Neutrophil (primary cell): ENCODE results near the gene PLXNA4.

ENCODE experiments used
- H3K27ac ChIP-seq: fragments of 200-600 bp; sonication (generic); 2 replicates; pipeline ENCODE4 v1.5.1; 2016; ENCODE audit warnings: mild to moderate bottlenecking, moderate library complexity
- H3K27me3 ChIP-seq: fragments of 200-600 bp; sonication (generic); 2 replicates; pipeline ENCODE4 v1.6.0; 2016; ENCODE audit warnings: mild to moderate bottlenecking
- H3K36me3 ChIP-seq: fragments of 200-600 bp; sonication (generic); 2 replicates; pipeline ENCODE4 v1.5.1; 2017
- H3K4me1 ChIP-seq, 2 experiments: fragments of 200-600 bp in 1 of 2; sonication (generic) in 1 of 2; 1 replicate in 1 of 2; 2 replicates in 1 of 2; pipeline versions ENCODE4 v1.5.1 to v1.6.1; 2013 to 2016; ENCODE audit warnings: low read depth in 1 of 2, low read length in 1 of 2, mild to moderate bottlenecking in 1 of 2, moderate library complexity in 1 of 2; ENCODE audit not compliant: control insufficient read depth in 1 of 2, insufficient read depth in 1 of 2
- H3K4me3 ChIP-seq, 2 experiments: fragments of 200-600 bp in 1 of 2; sonication (generic) in 1 of 2; 1 replicate in 1 of 2; 2 replicates in 1 of 2; pipeline ENCODE4 v1.5.1; 2013 to 2016; ENCODE audit warnings: low read depth in 1 of 2, low read length in 1 of 2, mild to moderate bottlenecking in 1 of 2, moderate library complexity in 1 of 2
- H3K9me3 ChIP-seq: fragments of 200-600 bp; sonication (generic); 2 replicates; pipeline ENCODE4 v1.5.1; 2016
- TF ChIP-seq, protein P1 (sequence below): fragments of 200-600 bp; sonication (generic); IDR thresholded peaks from 2 replicates; pipeline ENCODE4 v1.5.1; 2016; ENCODE audit warnings: antibody characterized with exemption

Gene PLXNA4

DNA sequence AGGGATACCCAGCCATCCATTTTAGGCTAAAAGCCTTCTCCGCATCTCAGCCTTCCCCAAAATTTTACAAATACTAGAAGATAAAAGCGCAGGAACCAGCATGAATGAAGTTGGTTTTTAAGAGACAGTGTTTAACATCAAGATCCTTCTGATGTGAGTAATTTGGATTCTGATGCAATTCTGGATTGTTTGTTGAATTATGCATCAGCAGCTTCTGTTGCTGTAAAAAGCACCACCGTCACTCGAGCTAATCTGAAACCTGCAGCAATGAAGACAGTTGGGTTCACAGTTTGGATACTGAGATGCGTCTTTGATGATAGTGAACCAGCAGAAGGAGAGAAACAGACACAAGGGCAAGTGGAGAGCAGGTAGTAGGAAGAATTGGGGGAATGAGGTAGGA is 179.2 kb downstream of the PLXNA4 start:
- Histone ChIP-seq H3K27me3 (no peaks in the 10 kb centered on the region), H3K4me3 (no peak overlapping the region)

DNA sequence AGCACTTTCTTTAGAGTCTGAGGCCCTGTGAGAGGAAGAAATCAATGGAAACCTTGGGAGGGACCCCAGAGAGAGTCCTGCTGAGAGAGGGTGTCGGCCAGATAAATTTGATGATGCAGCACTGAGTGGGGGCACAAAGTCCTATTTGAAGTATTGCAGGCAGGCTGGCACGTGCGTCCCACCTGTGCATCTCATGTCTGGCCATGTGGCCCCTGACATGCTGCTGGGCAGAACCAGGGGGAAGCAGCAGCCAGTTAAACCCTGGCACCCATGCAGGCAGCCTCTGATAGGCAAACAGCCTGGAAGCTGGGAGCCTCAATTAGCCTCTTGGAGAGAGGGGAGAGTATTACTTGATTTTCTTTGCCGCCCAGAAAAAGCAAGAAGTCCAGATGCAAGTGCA is 180.9 kb downstream of the PLXNA4 start:
- Histone ChIP-seq H3K27me3 (no peaks in the 10 kb centered on the region), H3K4me1 (no peaks in the 10 kb centered on the region), H3K36me3 (no peaks in the 10 kb centered on the region), H3K9me3 (no peaks in the 10 kb centered on the region), H3K27ac (no peak overlapping the region), H3K4me3 (no peak overlapping the region)
- TF ChIP-seq, protein P1, sequence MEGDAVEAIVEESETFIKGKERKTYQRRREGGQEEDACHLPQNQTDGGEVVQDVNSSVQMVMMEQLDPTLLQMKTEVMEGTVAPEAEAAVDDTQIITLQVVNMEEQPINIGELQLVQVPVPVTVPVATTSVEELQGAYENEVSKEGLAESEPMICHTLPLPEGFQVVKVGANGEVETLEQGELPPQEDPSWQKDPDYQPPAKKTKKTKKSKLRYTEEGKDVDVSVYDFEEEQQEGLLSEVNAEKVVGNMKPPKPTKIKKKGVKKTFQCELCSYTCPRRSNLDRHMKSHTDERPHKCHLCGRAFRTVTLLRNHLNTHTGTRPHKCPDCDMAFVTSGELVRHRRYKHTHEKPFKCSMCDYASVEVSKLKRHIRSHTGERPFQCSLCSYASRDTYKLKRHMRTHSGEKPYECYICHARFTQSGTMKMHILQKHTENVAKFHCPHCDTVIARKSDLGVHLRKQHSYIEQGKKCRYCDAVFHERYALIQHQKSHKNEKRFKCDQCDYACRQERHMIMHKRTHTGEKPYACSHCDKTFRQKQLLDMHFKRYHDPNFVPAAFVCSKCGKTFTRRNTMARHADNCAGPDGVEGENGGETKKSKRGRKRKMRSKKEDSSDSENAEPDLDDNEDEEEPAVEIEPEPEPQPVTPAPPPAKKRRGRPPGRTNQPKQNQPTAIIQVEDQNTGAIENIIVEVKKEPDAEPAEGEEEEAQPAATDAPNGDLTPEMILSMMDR, result no peak

More for the DNA sequence above, 179.2 kb downstream of the PLXNA4 start:
- TF ChIP-seq, protein P1, result no peak
- Histone ChIP-seq H3K36me3 (no peaks in the 10 kb centered on the region), H3K27ac (no peak overlapping the region), H3K4me1 (no peaks in the 10 kb centered on the region), H3K9me3 (no peaks in the 10 kb centered on the region)

DNA sequence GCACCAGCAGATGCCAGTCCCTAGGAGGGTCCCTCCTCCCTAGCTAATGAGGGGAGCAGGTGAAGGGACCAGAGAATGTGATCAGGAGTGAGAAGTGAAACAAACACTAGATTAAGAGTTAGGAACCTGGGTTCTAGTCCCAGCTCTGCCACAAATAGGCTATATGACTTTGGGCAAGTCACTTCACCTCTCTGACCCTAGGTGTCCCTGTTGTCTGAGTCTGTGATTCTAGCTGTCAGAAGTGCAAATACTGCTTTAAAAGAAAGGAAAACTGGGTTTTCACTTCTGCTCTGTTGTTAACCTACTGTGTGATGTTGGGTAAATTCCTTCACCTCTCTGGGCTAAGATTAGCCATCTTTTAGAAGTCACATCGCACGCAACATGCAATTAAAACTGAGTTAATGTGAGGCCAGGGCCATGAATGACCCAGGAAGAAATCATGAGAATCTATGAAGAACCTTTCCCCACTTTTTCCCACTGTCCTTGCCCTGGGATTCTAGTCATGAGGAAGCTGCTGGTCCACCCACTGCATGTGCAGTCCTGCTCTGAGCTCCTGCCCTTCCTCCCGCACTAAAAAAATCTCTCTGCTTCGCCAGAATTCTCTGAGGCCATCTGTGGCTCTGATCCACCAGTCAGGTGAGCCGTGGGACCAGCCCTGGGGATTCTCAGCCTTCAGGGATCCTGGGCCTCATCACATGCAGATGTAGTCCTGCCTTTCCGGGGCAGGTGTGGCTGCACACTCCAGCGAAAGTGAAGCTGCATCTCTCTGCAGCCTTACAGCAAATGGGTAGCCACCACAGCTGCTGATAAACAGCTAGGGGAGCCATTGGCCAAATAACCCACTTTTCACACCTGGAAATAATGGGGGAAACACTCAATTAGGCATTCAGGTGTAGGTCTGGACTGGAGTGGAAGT is 181.7 kb downstream of the PLXNA4 start:
- H3K9me3 ChIP-seq, result no peaks in the 10 kb centered on the region
- H3K4me3 ChIP-seq, result no peak overlapping the region
- H3K27me3 ChIP-seq, result no peaks in the 10 kb centered on the region
- TF ChIP-seq, protein P1, result no peak
- H3K27ac ChIP-seq, result no peak overlapping the region
- no peaks in the 10 kb centered on the region for H3K36me3 ChIP-seq
- no peaks in the 10 kb centered on the region for H3K4me1 ChIP-seq

DNA sequence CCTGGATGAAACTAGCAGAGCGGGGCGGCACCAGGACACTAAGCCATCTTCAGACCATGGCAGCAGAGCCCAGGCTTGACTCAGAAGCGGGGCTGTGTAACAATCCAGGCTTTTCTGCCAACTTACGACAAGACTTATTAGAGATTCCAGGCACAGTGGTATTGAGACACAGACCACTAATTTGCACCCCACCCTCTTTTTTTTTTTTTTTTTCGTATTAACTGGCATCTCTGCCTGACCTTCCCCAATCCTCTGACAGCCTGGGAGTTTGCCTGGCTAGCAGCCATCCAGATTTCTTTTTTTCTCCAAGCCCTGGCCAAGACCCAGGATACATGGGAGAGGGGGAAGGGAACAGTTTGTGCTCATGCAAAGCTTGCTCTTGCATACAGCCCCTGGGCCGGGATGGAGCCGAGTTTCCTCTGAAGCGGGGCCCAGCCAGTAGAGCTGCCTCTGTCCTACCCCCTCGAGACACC is 182.4 kb downstream of the PLXNA4 start:
- H3K36me3 ChIP-seq, result no peaks in the 10 kb centered on the region
- H3K4me3 ChIP-seq, result no peak overlapping the region
- no peaks in the 10 kb centered on the region for H3K4me1 ChIP-seq
- peaks cover under 1% of the 10 kb centered on the region for H3K27me3 ChIP-seq
- no peaks in the 10 kb centered on the region for H3K9me3 ChIP-seq
- H3K27ac ChIP-seq, result no peak overlapping the region
- TF ChIP-seq, protein P1, result no peak

DNA sequence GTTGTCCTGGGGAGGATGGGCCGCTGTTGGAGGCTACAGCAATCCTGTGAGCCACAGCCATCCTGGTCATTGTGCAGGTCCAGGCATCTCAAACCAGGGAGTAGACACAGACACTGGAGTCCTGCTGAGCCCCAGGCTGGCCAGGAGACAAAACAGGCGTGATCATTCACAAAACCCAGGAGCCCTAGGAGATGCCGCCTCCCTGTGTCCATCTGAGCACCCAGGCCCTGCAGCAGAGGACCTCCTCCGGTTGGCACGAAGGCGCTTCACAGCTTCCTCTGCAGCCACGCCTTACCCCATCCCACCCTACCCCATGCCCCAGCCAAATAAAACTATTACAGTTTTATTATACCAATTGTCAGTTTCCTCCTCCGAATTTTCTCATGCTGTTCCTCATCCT is 183.6 kb downstream of the PLXNA4 start:
- H3K4me1 ChIP-seq, result no peaks in the 10 kb centered on the region
- H3K9me3 ChIP-seq, result no peaks in the 10 kb centered on the region
- no peaks in the 10 kb centered on the region for H3K36me3 ChIP-seq
- no peak overlapping the region for H3K4me3 ChIP-seq
- TF ChIP-seq, protein P1, result no peak
- H3K27ac ChIP-seq, result no peak overlapping the region
- H3K27me3 ChIP-seq, result peaks cover 3% of the 10 kb centered on the region
